K562 (cell line): ENCODE measurements around the gene RTN4. TPM values are rescaled to one million over a fixed set of nuclear protein-coding genes. Genes with fewer than 3 reads are reported as not detected.
A peak's percentile ranks its signal among the peaks of the same experiment; 100 is the strongest.

Source experiments
- CC2D1A ChIP-seq: fragments of 450-650 bp; IDR thresholded peaks from 2 replicates; pipeline ENCODE4 v1.6.1; 2017; ENCODE audit warnings: mild to moderate bottlenecking
- CTBP1 ChIP-seq: fragments of 450-650 bp; IDR thresholded peaks from 2 replicates; pipeline ENCODE4 v1.6.1; 2016; ENCODE audit warnings: borderline replicate concordance
- ELF4 ChIP-seq: fragments of 450-650 bp; formaldehyde crosslinking; IDR thresholded peaks from 2 replicates; pipeline ENCODE4 v1.4.0; 2022; ENCODE audit warnings: missing genetic modification characterization
- FOS ChIP-seq: IDR thresholded peaks from 3 replicates; pipeline ENCODE4 v1.6.1; 2011; ENCODE audit not compliant: insufficient read length; ENCODE audit errors: extremely low read depth
- KDM4B ChIP-seq, 2 experiments: fragments of 450-650 bp in 1 of 2; sonication (generic) in 1 of 2; IDR thresholded peaks; 2 replicates each; pipeline ENCODE4 v1.6.1; 2016 to 2017; ENCODE audit warnings: borderline replicate concordance in 2 of 2, antibody characterized with exemption in 1 of 2, low read depth in 1 of 2, mild to moderate bottlenecking in 1 of 2
- NRF1 ChIP-seq, 2 experiments: fragments of 450-650 bp; IDR thresholded peaks in 1 of 2; conservative IDR thresholded peaks in 1 of 2; 2 replicates each; pipeline ENCODE4 v1.6.1; 2014; ENCODE audit warnings: mild to moderate bottlenecking in 2 of 2
- OTX1 ChIP-seq: fragments of 450-650 bp; formaldehyde crosslinking; IDR thresholded peaks from 2 replicates; pipeline ENCODE4 v1.4.0; 2022; ENCODE audit warnings: mild to moderate bottlenecking
- PCBP1 ChIP-seq: fragments of 200-400 bp; formaldehyde crosslinking; IDR thresholded peaks from 2 replicates; pipeline ENCODE4 v1.6.1; 2018; ENCODE audit warnings: mild to moderate bottlenecking, low read depth, low read length; ENCODE audit not compliant: poor library complexity, severe bottlenecking
- POLR3A ChIP-seq: IDR thresholded peaks from 2 replicates; pipeline ENCODE4 v1.6.1; 2011; ENCODE audit warnings: borderline replicate concordance, mild to moderate bottlenecking, moderate library complexity; ENCODE audit not compliant: insufficient read length, insufficient read depth; ENCODE audit errors: extremely low read depth
- ZNF830 ChIP-seq: fragments of 250-450 bp; sonication (Bioruptor Pico); IDR thresholded peaks from 2 replicates; pipeline ENCODE4 v1.5.0; 2021; ENCODE audit warnings: mild to moderate bottlenecking
- polyA plus RNA-seq, 8 experiments: library from polyadenylated mRNA; depleted of rRNA in 4 of 8; stranded (reverse) in 5 of 8; unstranded in 3 of 8; fragments of >200 nt; fragmentation: Nextera tagmentation in 2 of 8; fragmentation: Illumina TruSeq in 1 of 8; extraction: Ambion mirVana in 2 of 8; extraction: Trizol in 1 of 8; gene quantifications; 2 replicates each; pipeline versions ENCODE4 v1.2.1 to v1.2.3, GENCODE V29; 2011 to 2014; ENCODE audit warnings: inconsistent platforms in 1 of 8, missing spikeins in 1 of 8
- total RNA-seq, 7 experiments: library from RNA; depleted of rRNA in 6 of 7; stranded (reverse); fragments of >200 nt in 6 of 7; fragmentation: Illumina TruSeq in 2 of 7; extraction: Trizol in 2 of 7; gene quantifications; 2 replicates each; pipeline versions ENCODE4 v1.2.1 to v1.2.3, GENCODE V29; 2011 to 2021; ENCODE audit warnings: low replicate concordance in 1 of 7
- TF ChIP-seq, protein P1 (sequence below): fragments of 450-650 bp; IDR thresholded peaks from 2 replicates; pipeline ENCODE4 v1.6.1; 2016; ENCODE audit warnings: antibody characterized with exemption
- TF ChIP-seq, protein P2 (sequence below): sonication (generic); formaldehyde crosslinking; IDR thresholded peaks from 2 replicates; pipeline ENCODE4 v1.4.0; 2020; ENCODE audit warnings: mild to moderate bottlenecking, missing genetic modification reagents
- TF ChIP-seq, protein P3 (sequence below), 2 experiments: fragments of 450-650 bp in 1 of 2; sonication (generic) in 1 of 2; formaldehyde crosslinking; conservative IDR thresholded peaks; 2 replicates each; pipeline versions ENCODE4 v1.4.0 to v1.8.1; 2020 to 2022; ENCODE audit warnings: mild to moderate bottlenecking in 1 of 2, missing genetic modification reagents in 1 of 2
- TF ChIP-seq, protein P4 (sequence below): fragments of 450-650 bp; formaldehyde crosslinking; IDR thresholded peaks from 2 replicates; pipeline ENCODE4 v1.4.0; 2022; ENCODE audit warnings: missing genetic modification characterization
- TF ChIP-seq, protein P5 (sequence below): fragments of 250-450 bp; sonication (Bioruptor Pico); IDR thresholded peaks from 2 replicates; pipeline ENCODE4 v1.5.0; 2020; ENCODE audit warnings: mild to moderate bottlenecking
- TF ChIP-seq, protein P6 (sequence below), 3 experiments: IDR thresholded peaks in 2 of 3; conservative IDR thresholded peaks in 1 of 3; 2 replicates each; pipeline ENCODE4 v1.5.1; 2011 to 2012; ENCODE audit warnings: low read length in 3 of 3, mild to moderate bottlenecking in 3 of 3, control low read depth in 2 of 3, improper control_type of control experiment in 1 of 3, inconsistent platforms in 1 of 3, low read depth in 1 of 3, mixed read lengths in 1 of 3, moderate library complexity in 1 of 3; ENCODE audit not compliant: insufficient read depth in 2 of 3

RTN4 gene
- total and polyA plus RNA-seq, 9 of the 15 experiments (the other 6 are each of a cell fraction or from before 2014, with no cell fraction given) = 73.0 to 248 (median 116) TPM

DNA sequence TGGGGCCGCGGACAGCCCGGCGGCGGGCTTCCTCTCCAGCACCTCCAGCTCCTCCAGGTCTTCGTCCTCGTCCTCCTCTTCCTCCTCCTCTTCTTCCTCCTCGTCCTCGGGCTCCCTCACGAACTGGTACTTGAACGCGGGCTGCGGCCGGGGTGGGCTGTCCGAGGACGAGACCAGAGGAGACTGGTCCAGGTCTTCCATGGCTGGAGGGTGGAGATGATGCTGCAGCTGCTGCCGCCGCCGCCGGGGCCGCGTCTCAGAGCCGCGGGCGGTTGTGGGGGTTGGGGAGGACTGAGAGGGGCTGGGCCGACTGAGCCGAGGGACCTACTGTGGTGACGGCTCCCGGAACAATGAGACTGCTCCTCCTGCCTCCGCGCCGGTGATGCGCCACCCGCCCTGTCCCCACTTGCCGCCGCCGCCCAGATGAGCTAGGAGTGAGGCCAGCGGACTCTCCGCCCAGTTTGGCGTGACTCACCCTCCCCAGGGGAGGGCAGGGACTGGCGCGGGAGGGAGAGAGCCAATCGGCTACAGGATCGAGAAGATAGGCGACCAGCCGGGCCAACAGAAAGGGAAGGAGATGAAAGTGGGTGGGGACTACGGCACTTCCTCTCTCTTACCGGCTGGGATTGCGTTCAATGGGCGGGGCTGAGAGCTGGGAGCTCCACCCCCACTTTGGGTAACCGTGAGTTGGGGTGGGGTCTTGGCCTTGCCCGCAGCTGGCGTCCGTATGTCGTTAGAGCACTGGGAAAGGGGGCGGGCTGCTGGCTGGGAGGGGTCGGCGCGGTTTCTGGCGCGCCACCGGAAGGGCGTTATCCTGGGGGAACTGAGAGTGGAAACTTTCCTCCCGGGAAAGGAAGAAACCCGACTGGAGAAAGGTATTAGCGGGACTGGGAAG, at the start of gene RTN4 (continued):
- TF ChIP-seq OTX1 (CRISPR knock-in tag) (peak; percentile 64), ELF4 (CRISPR knock-in tag) (0 out of 2 replicates have a peak, but pooled peaks have one; percentile 12), NRF1 (conservative IDR thresholded peaks at IDR 0.05 in 1 of 2, IDR thresholded peaks at IDR 0.05 in 1 of 2) (peak; percentile 78 to 83), PCBP1 (no peak), CTBP1 (peak; percentile 98), FOS (peak; percentile 95), KDM4B (IDR thresholded peaks at IDR 0.05; ENCODE audit: borderline replicate concordance in 2 of 2, low read depth in 1 of 2) (0 out of 4 replicates have a peak, but pooled peaks of 1 of the 2 experiments have one; percentile 41), ZNF830 (CRISPR knock-in tag) (peak; percentile 65; the same call in 1 of the 2 replicates), CC2D1A (peak; percentile 88), POLR3A (no peak)
- TF ChIP-seq, protein P1, sequence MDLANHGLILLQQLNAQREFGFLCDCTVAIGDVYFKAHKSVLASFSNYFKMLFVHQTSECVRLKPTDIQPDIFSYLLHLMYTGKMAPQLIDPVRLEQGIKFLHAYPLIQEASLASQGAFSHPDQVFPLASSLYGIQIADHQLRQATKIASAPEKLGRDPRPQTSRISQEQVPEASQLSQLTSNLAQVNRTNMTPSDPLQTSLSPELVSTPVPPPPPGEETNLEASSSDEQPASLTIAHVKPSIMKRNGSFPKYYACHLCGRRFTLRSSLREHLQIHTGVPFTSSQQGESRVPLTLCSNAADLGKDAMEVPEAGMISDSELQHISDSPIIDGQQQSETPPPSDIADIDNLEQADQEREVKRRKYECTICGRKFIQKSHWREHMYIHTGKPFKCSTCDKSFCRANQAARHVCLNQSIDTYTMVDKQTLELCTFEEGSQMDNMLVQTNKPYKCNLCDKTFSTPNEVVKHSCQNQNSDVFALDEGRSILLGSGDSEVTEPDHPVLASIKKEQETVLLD = 0 out of 2 replicates have a peak, but pooled peaks have one; percentile 15
- TF ChIP-seq, protein P2, sequence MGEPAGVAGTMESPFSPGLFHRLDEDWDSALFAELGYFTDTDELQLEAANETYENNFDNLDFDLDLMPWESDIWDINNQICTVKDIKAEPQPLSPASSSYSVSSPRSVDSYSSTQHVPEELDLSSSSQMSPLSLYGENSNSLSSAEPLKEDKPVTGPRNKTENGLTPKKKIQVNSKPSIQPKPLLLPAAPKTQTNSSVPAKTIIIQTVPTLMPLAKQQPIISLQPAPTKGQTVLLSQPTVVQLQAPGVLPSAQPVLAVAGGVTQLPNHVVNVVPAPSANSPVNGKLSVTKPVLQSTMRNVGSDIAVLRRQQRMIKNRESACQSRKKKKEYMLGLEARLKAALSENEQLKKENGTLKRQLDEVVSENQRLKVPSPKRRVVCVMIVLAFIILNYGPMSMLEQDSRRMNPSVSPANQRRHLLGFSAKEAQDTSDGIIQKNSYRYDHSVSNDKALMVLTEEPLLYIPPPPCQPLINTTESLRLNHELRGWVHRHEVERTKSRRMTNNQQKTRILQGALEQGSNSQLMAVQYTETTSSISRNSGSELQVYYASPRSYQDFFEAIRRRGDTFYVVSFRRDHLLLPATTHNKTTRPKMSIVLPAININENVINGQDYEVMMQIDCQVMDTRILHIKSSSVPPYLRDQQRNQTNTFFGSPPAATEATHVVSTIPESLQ = 0 out of 2 replicates have a peak, but pooled peaks have one; percentile 66
- TF ChIP-seq, protein P3, sequence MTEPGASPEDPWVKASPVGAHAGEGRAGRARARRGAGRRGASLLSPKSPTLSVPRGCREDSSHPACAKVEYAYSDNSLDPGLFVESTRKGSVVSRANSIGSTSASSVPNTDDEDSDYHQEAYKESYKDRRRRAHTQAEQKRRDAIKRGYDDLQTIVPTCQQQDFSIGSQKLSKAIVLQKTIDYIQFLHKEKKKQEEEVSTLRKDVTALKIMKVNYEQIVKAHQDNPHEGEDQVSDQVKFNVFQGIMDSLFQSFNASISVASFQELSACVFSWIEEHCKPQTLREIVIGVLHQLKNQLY (CRISPR knock-in tag; conservative IDR thresholded peaks at IDR 0.05) = 0 out of 4 replicates have a peak, but pooled peaks of 1 of the 2 experiments have one; percentile 30
- TF ChIP-seq, protein P4, sequence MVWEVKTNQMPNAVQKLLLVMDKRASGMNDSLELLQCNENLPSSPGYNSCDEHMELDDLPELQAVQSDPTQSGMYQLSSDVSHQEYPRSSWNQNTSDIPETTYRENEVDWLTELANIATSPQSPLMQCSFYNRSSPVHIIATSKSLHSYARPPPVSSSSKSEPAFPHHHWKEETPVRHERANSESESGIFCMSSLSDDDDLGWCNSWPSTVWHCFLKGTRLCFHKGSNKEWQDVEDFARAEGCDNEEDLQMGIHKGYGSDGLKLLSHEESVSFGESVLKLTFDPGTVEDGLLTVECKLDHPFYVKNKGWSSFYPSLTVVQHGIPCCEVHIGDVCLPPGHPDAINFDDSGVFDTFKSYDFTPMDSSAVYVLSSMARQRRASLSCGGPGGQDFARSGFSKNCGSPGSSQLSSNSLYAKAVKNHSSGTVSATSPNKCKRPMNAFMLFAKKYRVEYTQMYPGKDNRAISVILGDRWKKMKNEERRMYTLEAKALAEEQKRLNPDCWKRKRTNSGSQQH (CRISPR knock-in tag) = peak; percentile 35; the same call in 1 of the 2 replicates
- TF ChIP-seq, protein P5, sequence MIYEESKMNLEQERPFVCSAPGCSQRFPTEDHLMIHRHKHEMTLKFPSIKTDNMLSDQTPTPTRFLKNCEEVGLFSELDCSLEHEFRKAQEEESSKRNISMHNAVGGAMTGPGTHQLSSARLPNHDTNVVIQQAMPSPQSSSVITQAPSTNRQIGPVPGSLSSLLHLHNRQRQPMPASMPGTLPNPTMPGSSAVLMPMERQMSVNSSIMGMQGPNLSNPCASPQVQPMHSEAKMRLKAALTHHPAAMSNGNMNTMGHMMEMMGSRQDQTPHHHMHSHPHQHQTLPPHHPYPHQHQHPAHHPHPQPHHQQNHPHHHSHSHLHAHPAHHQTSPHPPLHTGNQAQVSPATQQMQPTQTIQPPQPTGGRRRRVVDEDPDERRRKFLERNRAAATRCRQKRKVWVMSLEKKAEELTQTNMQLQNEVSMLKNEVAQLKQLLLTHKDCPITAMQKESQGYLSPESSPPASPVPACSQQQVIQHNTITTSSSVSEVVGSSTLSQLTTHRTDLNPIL = no peak
- TF ChIP-seq, protein P6, sequence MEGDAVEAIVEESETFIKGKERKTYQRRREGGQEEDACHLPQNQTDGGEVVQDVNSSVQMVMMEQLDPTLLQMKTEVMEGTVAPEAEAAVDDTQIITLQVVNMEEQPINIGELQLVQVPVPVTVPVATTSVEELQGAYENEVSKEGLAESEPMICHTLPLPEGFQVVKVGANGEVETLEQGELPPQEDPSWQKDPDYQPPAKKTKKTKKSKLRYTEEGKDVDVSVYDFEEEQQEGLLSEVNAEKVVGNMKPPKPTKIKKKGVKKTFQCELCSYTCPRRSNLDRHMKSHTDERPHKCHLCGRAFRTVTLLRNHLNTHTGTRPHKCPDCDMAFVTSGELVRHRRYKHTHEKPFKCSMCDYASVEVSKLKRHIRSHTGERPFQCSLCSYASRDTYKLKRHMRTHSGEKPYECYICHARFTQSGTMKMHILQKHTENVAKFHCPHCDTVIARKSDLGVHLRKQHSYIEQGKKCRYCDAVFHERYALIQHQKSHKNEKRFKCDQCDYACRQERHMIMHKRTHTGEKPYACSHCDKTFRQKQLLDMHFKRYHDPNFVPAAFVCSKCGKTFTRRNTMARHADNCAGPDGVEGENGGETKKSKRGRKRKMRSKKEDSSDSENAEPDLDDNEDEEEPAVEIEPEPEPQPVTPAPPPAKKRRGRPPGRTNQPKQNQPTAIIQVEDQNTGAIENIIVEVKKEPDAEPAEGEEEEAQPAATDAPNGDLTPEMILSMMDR (IDR thresholded peaks at IDR 0.05 in 2 of 3, conservative IDR thresholded peaks at IDR 0.05 in 1 of 3; ENCODE audit: insufficient read depth in 2 of 3, low read depth in 1 of 3, low read length in 3 of 3) = peak in 1 of 3 experiments; percentile 16; a peak in 2 of 6 replicates
